Stimulated activated CD8-positive, alpha-beta memory T cell treated with anti-CD3 and anti-CD28 coated beads, Interleukin-4, amount 100 ng/mL, for 24 hours (primary cell): Measurements from ENCODE around the gene ITPKC.
"Not testable (repeated sequence)": the region's sequence is repeated elsewhere in the genome, so short reads cannot be mapped to it uniquely, and the experiment has no call there.

ENCODE experiments used
- DNase-seq: peaks from one replicate; pipeline ENCODE4 v3.0.0-alpha.2; 2020; ENCODE audit warnings: low read depth

Gene ITPKC

GRCh38 chr19:40766385-40766784, 49.5 kb downstream of the ITPKC start:
- DNase-seq, result not testable (repeated sequence)

GRCh38 chr19:40768869-40769268, 52.0 kb downstream of the ITPKC start:
- no peak for DNase-seq

GRCh38 chr19:40771101-40771862, 54.4 kb downstream of the ITPKC start:
- DNase-seq, result not testable (repeated sequence)

GRCh38 chr19:40774916-40775631, 58.2 kb downstream of the ITPKC start, which contains the start of gene MIA:
MIA (plus strand) TSS chr19:40775521; CDS start chr19:40775543, 22 bp downstream.
- no peak for DNase-seq

GRCh38 chr19:40775632-40776022, 58.7 kb downstream of the ITPKC start:
- DNase-seq, result no peak

- DNase-seq, result no peak
Measured at GRCh38 chr19:40776364-40776763, 59.5 kb downstream of the ITPKC start.

GRCh38 chr19:40776932-40777644, 60.2 kb downstream of the ITPKC start:
- DNase-seq, result peak; percentile 79

GRCh38 chr19:40777645-40777936, 60.7 kb downstream of the ITPKC start:
- DNase-seq, result no peak

GRCh38 chr19:40777937-40778705, 61.2 kb downstream of the ITPKC start, which contains the start of gene RAB4B:
RAB4B (plus strand) TSS chr19:40778247; CDS start chr19:40778376, 129 bp downstream.
- DNase-seq, result peak; percentile 100

- no peak for DNase-seq
Measured at GRCh38 chr19:40778706-40779284, 61.9 kb downstream of the ITPKC start.

GRCh38 chr19:40780582-40780981, 63.7 kb downstream of the ITPKC start:
- no peak for DNase-seq

- no peak for DNase-seq
Measured at GRCh38 chr19:40781140-40781539, 64.2 kb downstream of the ITPKC start.

GRCh38 chr19:40783711-40784110, 66.8 kb downstream of the ITPKC start:
- no peak for DNase-seq

- DNase-seq, result not testable (repeated sequence)
Measured at GRCh38 chr19:40784146-40784545, 67.2 kb downstream of the ITPKC start.

- no peak for DNase-seq
Measured at GRCh38 chr19:40785526-40785925, 68.6 kb downstream of the ITPKC start.

- no peak for DNase-seq
Measured at GRCh38 chr19:40786060-40787037, 69.4 kb downstream of the ITPKC start.
